IMR-90 (cell line): Measurements from ENCODE around the gene ZNF729.

Source experiments
- CEBPB ChIP-seq: IDR thresholded peaks from 2 replicates; pipeline ENCODE4 v1.6.1; 2012; ENCODE audit warnings: low read depth, low read length, improper control_type of control experiment
- CTCF ChIP-seq: conservative IDR thresholded peaks from 2 replicates; pipeline ENCODE4 v1.5.1; 2012; ENCODE audit warnings: mild to moderate bottlenecking, low read depth, low read length, improper control_type of control experiment
- FOS ChIP-seq: fragments of 150-350 bp; IDR thresholded peaks from 2 replicates; pipeline ENCODE4 v1.6.1; 2016; ENCODE audit warnings: low read depth, low read length
- MAZ ChIP-seq: IDR thresholded peaks from 2 replicates; pipeline ENCODE4 v1.6.1; 2012; ENCODE audit warnings: low read depth, mild to moderate bottlenecking, low read length, improper control_type of control experiment, moderate library complexity, borderline replicate concordance
- MXI1 ChIP-seq: IDR thresholded peaks from 2 replicates; pipeline ENCODE4 v1.6.1; 2012; ENCODE audit warnings: low read depth, mild to moderate bottlenecking, low read length, moderate library complexity, borderline replicate concordance
- POLR2A ChIP-seq: IDR thresholded peaks from 2 replicates; pipeline ENCODE4 v1.6.1; 2012; ENCODE audit warnings: mild to moderate bottlenecking, low read depth, low read length

GRCh38 chr19:22332924-22333323, 46.7 kb downstream of the ZNF729 start:
- TF ChIP-seq CEBPB (no peak), POLR2A (no peak), CTCF (no peak), MXI1 (no peak), FOS (no peak), MAZ (no peak)
